Adipose tissue (tissue), 3 donors: ENCODE measurements around the gene TMEM40. TPM values are rescaled to one million over a fixed set of nuclear protein-coding genes. Genes with fewer than 3 reads are reported as not detected.

ENCODE experiments used
- H3K27ac ChIP-seq: one replicate; pipeline ENCODE4 v1.5.1; 2013; ENCODE audit warnings: low read depth, low read length
- WGBS, 3 donors: extraction: QIAGEN DNeasy Blood & Tissue Kit; methylation state at CpG; one replicate each; pipeline ENCODE4 v1.1.7; 2013; 5-methylcytosine and 5-hydroxymethylcytosine counted together
- polyA plus RNA-seq, 3 donors: library from polyadenylated mRNA; stranded (reverse); fragments of 200-250 nt; gene quantifications; one replicate each; pipeline ENCODE4 v1.2.3, GENCODE V29; 2013
- donor health status: healthy with polysubstance abuse.
- donor health status: Bipolar disorder and iron deficiency.
- donor health status: healthy.

The TMEM40 gene
- polyA plus RNA-seq, 3 donors = 0.76 TPM; not detected in 2

DNA sequence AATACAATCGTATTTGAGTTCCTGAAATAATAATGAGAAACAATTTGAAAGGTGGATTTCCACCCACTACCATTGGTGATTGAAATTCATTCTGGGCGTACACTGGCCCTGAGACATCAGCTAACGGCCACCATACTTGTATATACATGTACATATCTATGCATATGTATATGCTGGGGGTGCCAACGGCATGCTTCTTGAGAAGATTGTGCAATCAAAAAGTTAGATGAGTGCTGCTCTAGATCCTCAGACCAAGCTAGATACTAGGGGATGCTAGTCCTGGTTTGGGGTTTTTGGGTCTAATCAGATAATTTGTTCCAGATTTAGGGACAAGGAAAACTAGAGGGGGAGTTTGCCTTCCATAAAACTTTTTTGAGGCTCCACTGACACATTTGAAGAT lies 2.9 kb downstream of the TMEM40 start:
- 83 to 87% (median 86%) methylated on average over 4 of the region's 4 CpGs for WGBS, 3 donors
- H3K27ac ChIP-seq = no peak overlapping the region

- no peak overlapping the region for H3K27ac ChIP-seq
- WGBS, 3 donors = 40 to 73% (median 72%) methylated on average over 6 of the region's 6 CpGs
These were observed 3.3 kb downstream of the TMEM40 start for GRCh38 chr3:12755754-12756153.

DNA sequence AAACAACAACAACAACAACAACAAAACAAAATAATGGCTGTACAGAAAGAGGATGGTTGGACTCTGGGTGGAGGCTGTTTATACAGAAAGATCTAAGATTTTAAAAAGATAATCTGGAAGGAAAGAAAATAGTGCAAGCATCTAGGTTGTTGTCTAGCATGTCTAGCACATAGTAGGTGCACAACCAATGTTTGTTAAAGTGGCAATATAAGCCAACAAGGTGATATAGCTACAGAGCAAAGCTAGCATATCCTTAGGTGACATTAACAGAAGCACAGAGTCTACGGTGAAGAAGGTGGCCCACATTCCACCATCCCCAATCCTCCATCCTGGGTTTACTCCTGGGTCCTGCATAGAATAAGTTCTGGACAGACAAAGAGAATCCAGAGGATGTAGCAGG lies 4.7 kb downstream of the TMEM40 start:
- WGBS, 3 donors = 92 to 100% (median 100%) methylated on average over 1 of the region's 1 CpG
- H3K27ac ChIP-seq = no peak overlapping the region

- 85 to 90% (median 89%) methylated on average over 9 of the region's 9 CpGs for WGBS, 3 donors
- H3K27ac ChIP-seq = no peak overlapping the region
These were observed 5.6 kb downstream of the TMEM40 start for GRCh38 chr3:12753275-12754028.

DNA sequence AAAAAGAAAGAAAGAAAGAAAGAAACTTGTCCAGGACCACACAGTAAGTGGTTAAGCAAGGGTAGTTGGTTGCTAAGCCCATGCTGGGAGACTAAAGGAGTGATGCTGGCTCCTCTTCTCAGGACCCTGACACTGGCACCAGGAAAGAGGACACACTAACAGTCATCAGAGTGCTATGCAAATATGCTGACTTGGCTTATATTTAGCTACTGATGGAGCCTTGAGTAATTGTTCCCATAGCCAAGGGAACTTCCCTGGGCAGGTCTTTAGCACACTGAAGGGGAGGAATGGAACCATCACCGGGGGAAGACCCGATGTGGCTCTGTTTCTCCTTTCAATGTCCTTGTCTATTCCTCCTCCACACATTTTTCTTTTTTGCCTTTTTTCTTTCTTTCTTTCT lies 6.2 kb downstream of the TMEM40 start:
- H3K27ac ChIP-seq = no peak overlapping the region
- 71 to 87% (median 81%) methylated on average over 2 of the region's 2 CpGs for WGBS, 3 donors

DNA sequence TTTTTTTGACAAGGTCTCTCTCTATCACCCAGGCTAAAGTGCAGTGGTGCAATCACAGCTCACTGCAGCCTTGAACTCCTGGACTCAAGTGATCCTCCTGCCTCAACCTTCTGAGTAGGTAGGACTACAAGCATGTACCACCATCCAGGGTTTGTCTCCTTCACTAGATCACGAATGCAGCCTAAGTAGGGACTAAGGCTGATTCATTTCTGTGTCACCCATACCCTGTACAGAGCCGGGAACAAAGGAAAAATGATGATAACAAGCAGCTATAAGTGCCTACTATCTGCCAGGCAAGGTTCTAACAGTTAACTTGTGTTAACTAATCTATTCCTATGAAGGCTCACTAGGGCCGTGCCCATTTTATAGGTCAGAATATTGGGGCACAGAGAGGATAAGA lies 7.0 kb downstream of the TMEM40 start:
- 38 to 61% (median 58%) methylated on average over 3 of the region's 3 CpGs for WGBS, 3 donors

GRCh38 chr3:12751571-12751970 lies 7.5 kb downstream of the TMEM40 start:
- WGBS, 3 donors = 90 to 92% (median 91%) methylated on average over 5 of the region's 5 CpGs
- H3K27ac ChIP-seq = no peak overlapping the region

More for the DNA sequence above, 7.0 kb downstream of the TMEM40 start:
- no peak overlapping the region for H3K27ac ChIP-seq

DNA sequence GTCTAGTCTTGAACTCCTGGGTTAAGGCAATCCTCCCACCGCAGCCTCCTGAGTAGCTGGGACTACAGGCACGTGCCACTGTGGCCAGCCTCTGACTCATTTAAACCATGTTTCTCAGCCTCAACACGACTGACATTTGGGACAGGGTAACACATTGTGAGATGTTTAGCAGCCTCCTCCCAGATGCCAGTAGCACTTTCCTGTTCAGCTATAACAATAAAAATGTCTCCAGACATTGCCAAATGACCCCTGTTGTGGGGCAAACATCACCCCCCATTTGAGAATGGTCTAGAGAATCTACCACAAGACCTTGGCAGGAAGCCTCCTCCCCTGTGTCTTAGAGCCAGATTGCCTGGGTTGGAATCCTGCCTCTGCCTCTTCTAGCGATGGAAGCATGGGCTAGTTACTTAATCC lies 8.4 kb downstream of the TMEM40 start:
- no peak overlapping the region for H3K27ac ChIP-seq
- WGBS, 3 donors = 58 to 84% (median 64%) methylated on average over 4 of the region's 4 CpGs

DNA sequence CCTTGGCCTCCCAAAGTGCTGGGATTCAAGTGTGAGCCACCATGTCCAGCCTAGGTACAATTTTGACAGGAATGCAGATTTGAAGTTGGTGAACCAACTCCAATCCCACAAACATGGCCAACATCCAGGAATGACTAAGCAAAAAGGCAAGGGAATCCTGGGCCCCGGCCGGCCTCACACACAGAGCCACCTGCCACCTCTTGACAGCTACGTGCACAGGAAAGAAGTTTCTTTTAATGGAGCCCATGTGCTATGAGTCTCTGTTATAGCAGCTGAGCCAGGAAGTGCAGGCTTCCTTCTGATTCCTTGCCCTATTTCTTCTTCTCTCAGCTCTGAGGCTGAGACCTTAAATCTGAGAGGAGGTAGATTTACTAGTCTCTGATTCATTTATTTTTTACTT lies 8.8 kb downstream of the TMEM40 start:
- WGBS, 3 donors = 11 to 16% (median 15%) methylated on average over 3 of the region's 3 CpGs
- no peak overlapping the region for H3K27ac ChIP-seq

DNA sequence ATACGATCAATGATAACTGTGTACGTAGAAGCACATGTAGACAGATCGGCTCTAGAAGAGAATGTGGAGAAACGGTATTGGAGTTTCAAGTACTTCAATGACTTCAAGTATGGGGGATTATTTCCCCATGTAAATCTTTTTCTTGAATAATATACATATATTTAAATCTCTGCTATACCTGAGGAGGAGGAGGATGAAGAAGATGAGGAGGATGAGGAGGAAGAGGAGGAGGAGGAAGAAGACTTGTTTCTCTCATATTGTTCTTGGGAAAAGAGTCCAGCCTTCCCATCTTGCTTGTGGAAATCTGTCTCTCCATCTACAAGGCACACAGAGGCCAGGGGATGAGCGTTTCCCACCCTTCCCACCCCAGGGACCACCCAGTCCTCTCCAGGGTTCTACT lies 10.6 kb downstream of the TMEM40 start:
- WGBS, 3 donors = 90 to 95% (median 94%) methylated on average over 5 of the region's 5 CpGs
- no peak overlapping the region for H3K27ac ChIP-seq

DNA sequence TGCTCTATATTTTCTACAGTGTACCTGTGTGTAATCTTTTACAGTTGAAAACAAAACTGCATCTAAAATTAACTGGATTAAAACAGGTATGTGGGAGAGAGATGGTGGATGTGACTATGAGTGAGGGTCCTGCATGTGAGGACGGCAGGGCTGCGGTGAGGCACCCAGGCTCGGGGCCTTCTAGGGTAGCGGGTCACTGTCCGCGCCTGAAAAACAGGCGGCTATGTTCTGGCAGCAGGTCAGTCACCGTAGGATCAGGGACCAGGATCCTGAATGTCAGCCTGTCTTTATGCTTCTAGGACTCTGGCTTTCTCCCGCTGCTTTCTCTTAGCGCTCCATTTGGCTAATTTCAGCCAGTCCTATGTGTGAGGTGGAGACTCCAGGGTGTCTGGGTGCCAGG lies 12.6 kb downstream of the TMEM40 start:
- 86 to 94% (median 91%) methylated on average over 10 of the region's 10 CpGs for WGBS, 3 donors
- H3K27ac ChIP-seq = no peak overlapping the region

GRCh38 chr3:12744326-12744725 lies 14.7 kb downstream of the TMEM40 start:
- 80 to 93% (median 89%) methylated on average over 1 of the region's 1 CpG for WGBS, 3 donors
- H3K27ac ChIP-seq = no peak overlapping the region

DNA sequence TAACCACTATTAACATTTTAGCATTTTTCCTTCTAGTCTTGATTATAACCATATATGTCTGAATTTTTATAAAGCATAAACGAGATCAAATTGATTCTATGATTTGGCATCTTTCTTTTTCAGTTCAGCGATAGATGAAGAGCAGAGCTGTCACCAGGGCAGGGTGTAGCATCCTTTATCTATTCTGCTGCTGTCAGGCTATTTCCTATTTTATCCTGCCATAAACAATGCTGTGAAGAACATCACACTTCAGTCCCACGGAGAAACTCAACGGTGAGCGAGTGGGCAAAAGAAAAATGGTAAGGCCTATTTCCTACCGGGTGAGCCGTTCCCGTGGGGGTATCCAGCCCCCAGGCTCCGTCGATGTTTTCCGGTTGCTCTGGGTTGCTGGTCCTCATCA lies 15.5 kb downstream of the TMEM40 start:
- H3K27ac ChIP-seq = no peak overlapping the region
- 79 to 82% (median 81%) methylated on average over 11 of the region's 11 CpGs for WGBS, 3 donors

GRCh38 chr3:12742330-12743107 lies 16.5 kb downstream of the TMEM40 start:
- 69 to 76% (median 74%) methylated on average over 5 of the region's 5 CpGs for WGBS, 3 donors
- H3K27ac ChIP-seq = no peak overlapping the region

- WGBS, 3 donors = 76 to 79% (median 79%) methylated on average over 2 of the region's 2 CpGs
- H3K27ac ChIP-seq = no peak overlapping the region
These were observed 17.9 kb downstream of the TMEM40 start for GRCh38 chr3:12741209-12741608.

DNA sequence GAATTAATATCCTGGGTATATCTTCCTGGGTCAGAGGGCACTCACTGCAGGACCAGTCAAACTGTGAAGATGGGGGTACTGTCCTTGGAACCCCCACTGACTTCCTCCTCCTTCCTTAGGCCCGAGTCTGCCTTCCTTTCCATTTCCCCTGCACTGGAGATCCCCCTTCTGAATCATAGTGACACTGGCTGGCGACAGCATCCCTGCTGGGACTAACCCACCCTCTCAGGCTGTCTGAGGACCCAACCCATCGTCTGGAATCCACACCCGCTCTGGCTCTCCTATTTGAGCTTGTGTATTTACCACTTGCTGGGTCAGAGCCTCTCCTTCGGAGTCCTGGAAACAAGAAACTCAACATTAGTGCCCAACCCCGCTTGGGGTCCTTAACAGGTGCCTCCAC lies 21.2 kb downstream of the TMEM40 start:
- no peak overlapping the region for H3K27ac ChIP-seq
- 67 to 74% (median 72%) methylated on average over 6 of the region's 6 CpGs for WGBS, 3 donors

- no peak overlapping the region for H3K27ac ChIP-seq
- WGBS, 3 donors = 85 to 93% (median 89%) methylated on average over 2 of the region's 2 CpGs
These were observed 21.7 kb downstream of the TMEM40 start for GRCh38 chr3:12737319-12737718.

GRCh38 chr3:12734960-12735359 lies 24.1 kb downstream of the TMEM40 start:
- no peak overlapping the region for H3K27ac ChIP-seq
- WGBS, 3 donors = 81 to 98% (median 89%) methylated on average over 4 of the region's 4 CpGs

- H3K27ac ChIP-seq = no peak overlapping the region
- 60 to 91% (median 77%) methylated on average over 3 of the region's 3 CpGs for WGBS, 3 donors
These were observed 25.5 kb downstream of the TMEM40 start for GRCh38 chr3:12733566-12733965.
